Epithelial cell of esophagus (primary cell): Measurements from ENCODE around the gene SMYD3.

ENCODE experiments used
- DNase-seq: peaks from one replicate; pipeline ENCODE4 v3.0.0; 2010; ENCODE audit warnings: low read depth
- H3K4me3 ChIP-seq: 2 replicates; pipeline ENCODE4 v1.5.1; 2011; ENCODE audit warnings: mild to moderate bottlenecking, low read length, control low read depth
- TF ChIP-seq, protein P1 (sequence below): IDR thresholded peaks from 2 replicates; pipeline ENCODE4 v1.5.1; 2011; ENCODE audit warnings: low read depth, mild to moderate bottlenecking, low read length, control low read depth, inconsistent platforms; ENCODE audit not compliant: insufficient read depth; ENCODE audit errors: missing control alignments

Gene SMYD3

DNA sequence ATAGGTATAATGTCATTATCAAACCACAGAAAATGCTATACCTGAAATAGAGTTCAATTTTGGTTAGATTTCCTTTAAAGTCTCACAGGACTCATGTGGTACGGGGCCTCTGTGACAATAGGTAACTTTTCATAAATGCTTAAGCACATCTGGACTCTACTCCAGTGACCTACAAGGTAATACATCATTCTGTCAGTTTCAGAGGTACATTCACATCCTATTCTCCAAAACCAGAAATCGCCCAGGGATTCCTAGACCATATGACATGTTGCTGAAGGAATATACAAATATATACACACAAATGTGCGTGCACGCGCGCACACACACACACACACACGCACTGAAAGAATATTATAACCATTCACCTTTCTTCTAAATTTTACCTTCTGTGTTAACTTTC is 311.8 kb downstream of the SMYD3 start:
- TF ChIP-seq, protein P1, sequence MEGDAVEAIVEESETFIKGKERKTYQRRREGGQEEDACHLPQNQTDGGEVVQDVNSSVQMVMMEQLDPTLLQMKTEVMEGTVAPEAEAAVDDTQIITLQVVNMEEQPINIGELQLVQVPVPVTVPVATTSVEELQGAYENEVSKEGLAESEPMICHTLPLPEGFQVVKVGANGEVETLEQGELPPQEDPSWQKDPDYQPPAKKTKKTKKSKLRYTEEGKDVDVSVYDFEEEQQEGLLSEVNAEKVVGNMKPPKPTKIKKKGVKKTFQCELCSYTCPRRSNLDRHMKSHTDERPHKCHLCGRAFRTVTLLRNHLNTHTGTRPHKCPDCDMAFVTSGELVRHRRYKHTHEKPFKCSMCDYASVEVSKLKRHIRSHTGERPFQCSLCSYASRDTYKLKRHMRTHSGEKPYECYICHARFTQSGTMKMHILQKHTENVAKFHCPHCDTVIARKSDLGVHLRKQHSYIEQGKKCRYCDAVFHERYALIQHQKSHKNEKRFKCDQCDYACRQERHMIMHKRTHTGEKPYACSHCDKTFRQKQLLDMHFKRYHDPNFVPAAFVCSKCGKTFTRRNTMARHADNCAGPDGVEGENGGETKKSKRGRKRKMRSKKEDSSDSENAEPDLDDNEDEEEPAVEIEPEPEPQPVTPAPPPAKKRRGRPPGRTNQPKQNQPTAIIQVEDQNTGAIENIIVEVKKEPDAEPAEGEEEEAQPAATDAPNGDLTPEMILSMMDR, result no peak
- H3K4me3 ChIP-seq, result no peak overlapping the region
- DNase-seq, result no peak

DNA sequence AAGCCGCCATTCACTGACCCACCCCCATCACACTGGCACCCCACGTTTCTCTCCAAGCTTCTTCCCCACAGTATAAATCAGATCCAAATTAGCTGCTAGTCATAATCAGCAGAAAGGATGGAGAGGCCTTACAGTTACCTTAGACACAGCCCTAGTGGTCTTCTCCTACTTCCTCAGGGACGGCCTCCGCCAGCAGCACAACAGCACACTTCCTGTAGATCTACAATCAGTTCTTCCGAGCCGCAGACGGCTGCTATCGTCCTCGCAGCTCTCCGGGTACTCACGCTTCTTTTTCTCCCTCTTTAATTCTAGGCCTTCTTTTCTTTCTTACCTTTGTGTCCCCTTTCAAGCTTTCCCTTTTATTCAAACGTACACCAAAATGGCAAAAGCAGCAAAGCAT is 313.5 kb downstream of the SMYD3 start:
- H3K4me3 ChIP-seq, result no peak overlapping the region
- DNase-seq, result no peak
- TF ChIP-seq, protein P1, result no peak

DNA sequence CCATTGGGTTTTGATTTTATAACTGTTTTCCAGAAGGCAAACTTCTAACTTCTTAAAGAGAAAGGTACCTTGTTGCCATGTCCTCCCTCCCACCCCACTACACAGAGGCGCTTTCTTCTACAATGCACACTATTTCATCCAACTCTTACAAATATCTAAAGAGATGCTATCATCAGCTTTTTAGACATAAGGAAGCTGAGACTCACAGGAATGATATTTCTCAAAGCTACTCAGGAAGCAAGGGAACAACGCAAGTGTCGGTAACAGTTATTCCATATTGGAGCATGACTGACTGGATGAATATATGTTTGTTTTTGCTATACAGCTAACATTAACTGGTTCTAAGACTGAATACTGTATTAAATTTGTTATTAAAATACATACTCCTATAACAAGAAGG is 318.0 kb downstream of the SMYD3 start:
- DNase-seq, result no peak
- TF ChIP-seq, protein P1, result no peak
- no peak overlapping the region for H3K4me3 ChIP-seq

DNA sequence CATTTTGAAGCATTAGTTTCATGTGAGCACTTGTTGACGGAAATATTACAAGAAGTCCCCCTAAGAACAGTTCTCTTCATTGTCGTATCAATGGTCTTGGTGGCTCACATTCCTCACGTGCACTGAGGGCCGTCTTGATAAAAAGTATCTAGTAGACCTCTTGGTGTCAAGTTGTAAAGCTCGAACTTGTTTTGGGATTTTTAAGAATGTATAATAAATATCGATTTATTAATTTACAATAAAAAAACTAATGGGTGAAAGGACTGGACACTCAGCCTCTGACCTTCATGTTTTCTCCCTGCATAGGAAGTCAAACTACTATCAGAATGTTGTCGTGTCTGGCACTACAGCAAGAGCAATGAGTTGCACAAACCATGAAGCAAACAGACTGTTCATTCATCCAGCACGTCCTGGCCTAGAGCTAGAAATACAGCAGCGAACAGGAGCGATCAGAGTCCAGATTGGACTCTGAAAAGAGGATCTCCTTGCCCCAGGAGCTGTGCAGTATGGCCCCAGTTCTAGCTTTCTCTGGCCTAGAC is 319.2 kb downstream of the SMYD3 start:
- TF ChIP-seq, protein P1, result no peak
- no peak for DNase-seq
- no peak overlapping the region for H3K4me3 ChIP-seq

DNA sequence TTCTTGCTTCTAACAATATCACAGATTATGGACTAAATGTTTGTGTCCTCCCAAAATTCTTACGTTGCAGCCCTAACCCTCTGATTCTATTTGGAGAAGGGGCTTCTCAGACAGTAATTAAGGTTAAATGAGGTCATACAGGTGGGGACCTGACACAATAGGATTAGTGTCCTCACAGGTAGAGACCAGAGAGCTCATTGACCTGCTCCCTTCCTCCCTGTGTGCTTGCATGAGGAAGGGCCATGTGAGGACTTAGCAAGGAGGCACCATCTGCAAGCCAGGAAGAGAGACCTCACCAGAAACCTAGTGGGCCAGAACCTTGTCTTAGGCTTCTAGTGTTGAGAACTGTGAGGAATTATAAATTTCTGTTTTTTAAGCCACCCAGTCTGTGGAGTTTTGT is 322.6 kb downstream of the SMYD3 start:
- H3K4me3 ChIP-seq, result no peak overlapping the region
- TF ChIP-seq, protein P1, result no peak
- DNase-seq, result no peak

DNA sequence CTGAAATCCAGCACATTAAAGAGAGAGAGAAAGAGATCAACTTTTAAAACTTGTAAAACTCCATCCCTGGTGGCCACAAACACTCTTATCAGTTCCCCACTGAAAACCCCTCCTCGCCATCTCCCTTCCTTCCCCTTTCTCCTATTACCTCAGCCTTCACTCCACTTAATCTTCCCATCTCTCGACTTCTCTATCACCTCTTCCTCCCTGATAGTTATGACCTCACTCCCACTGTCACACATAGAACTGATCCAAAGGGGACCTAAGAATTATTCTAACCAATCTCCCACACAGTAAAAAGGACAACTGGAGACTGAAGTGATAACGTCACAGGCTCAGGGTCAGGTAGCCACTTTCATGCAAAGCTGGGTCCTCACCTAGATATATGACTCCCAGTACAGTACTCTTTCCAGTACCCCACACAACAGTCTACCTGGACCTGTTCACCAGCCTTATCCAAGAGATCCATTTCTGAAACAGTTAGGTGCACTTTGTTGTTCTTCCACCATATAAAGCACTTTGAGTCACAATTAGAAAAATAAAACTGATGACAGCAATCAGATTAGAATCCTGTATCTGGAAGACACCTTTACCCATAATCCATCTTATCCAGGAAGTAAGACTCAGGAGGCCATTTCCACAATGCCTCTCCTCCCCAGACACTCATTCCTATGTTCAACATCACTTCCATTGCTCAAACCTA is 324.8 kb downstream of the SMYD3 start:
- no peak overlapping the region for H3K4me3 ChIP-seq
- TF ChIP-seq, protein P1, result no peak
- DNase-seq, result no peak

DNA sequence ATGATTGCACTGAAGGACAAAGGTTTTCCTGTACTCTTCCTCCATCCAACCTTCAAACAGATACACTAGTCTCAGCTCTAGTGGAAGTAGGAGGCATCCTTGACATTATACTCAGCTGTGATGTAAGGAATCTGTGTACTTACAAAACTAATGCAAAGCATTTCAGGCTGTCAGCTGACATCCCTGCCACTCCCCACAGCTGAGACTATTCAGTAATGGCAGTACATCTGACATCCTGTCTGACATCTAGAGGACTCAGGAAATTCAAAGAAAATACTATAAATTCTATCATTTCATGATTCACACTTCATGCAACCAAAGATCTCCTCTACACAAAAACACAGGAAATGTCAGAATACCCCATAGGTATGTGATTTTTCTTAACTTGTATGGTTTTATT is 325.8 kb downstream of the SMYD3 start:
- DNase-seq, result no peak
- H3K4me3 ChIP-seq, result no peak overlapping the region
- TF ChIP-seq, protein P1, result no peak
